DMS153 (cell line): Measurements from ENCODE around the gene OR6B1.

Experiments
- DNase-seq: peaks from one replicate; lab custom pipeline; 2025; lab: John Stamatoyannopoulos, UW

Gene OR6B1

DNA sequence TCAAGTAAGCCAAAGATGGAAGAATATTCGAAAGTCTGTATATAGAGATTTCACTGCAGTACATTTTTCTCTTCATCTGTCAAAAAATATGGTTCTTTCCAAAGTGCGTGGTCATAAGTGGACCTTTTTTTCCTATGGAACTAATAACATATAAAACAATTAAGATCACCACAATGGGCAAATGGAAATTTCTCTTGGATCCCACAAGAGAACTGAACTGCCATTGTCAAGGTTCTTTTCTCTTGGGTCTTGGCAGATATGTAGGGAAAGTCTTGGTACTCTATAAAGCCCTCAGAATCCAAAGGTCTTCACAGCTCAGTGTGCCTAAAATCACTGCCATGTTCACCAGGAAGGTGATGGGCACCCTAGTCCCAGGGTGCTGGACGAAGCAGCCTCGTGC is at the start of gene OR6B1:
OR6B1 (plus strand) TSS at position 301 of the 400 bp plus-strand sequence. CDS start 3,677 bp downstream, outside the sequence.
- DNase-seq: no peak

DNA sequence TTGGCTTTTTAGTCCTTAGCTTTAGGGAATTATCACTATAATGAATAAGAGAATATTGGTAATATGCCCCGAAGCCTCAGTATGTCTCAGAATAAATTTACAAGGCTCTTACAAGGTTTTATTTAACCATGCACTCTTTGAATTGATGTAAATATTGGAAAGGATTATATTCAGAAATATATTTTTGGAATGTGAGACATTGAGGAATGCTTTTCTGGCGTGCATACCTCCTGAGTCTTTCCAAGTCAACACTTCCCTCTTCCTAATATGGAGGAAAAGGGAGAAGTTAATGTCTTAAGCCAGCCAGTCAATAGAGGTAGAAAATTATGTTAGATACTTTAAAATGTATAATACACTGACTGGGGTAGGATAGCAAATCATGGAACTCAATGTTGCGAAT is 46.7 kb upstream of the OR6B1 start:
- no peak for DNase-seq

DNA sequence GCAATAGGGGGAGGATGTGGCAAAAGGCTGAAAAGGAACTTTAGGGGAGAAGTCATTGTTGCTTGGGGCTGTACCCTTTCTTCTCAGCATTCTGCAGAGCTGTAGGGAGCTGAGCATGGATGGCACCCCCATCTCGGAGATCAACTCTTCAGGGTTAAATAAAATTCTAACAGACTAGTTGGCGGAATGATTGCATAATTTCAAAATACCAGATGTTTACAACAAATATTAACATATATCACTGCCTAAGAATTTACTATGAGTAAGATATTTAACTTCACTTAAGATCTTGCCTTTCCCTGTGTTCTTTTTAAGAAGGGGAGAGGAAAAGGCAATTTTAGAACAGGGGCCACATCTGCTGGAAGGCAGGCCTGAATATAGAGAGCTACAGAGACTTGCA is 46.0 kb upstream of the OR6B1 start:
- no peak for DNase-seq

DNA sequence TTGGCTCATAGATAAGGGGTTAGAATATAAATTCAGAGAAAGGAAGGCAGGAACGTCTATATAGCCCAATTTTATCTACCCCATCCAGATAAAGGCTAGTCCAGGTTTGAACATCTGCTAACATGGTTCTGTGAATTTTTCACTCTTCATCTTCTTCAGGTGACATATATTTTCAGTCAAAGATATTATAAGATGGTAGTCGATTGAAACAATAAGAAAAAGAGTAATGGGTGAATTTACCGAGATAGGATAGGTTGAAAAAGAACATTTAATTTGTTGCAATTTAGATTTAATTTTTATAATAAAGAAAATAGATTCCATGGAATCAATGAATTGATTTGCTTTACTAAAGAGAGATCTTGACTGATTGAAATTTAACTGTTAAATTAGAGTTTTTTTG is 45.6 kb upstream of the OR6B1 start, which contains the start of gene OR2F1:
OR2F1 (plus strand) TSS at position 301 of the 400 bp plus-strand sequence. CDS start 5,127 bp downstream, outside the sequence.
- no peak for DNase-seq

DNA sequence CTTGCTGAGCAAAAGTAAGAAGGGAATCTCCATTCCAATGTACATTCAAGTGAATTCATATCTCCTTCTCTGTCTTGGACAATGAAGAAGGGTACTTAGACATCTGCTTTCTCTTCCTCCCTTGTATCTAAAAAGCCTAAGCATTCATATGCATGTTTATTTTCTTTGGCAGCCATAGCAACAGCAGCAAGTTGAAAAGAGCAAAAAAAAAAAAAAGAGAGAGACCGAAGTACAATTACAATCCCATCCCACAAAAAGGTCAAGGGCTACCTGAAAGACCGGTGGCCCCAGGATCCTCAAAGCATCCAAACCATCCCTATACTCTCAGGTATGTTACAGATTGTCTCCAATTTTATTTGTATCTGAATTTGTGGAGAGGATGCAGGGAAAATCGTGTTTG is 41.3 kb upstream of the OR6B1 start:
- DNase-seq: peak; percentile 26

DNA sequence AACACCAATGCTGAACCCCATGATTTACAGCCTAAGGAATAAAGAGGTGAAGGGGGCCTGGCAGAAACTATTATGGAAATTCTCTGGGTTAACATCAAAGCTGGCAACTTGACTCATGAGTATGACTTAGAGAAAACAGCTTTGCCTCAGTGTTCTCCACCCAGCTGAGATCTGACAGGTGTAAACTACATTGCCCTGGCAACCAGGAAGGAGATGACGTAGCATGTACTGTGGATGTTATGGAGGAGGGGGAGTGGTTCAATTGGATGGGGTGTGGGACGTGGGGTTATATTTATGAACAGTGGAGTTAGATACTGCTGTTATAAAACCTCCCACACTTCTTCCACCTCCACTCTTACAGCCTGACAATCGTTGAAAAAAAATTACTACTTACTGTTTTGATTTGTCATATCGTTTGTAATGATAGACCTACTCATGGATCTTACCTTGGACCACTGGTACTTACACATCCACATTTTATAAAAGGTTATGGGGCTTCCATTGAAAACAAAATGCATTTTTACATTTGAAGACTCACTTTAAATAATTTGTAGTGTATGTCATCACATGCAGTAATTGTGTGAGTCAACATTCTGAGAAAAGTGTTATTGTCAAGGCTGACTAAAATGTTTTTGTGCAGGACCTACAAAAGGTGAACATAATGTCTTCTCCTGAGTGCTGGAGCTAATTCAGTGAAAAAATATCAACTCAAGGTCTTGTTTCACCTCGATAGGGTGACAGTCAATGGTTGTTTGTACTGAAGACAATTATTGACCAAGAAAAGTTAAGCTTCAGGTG is 39.1 kb upstream of the OR6B1 start:
- no peak for DNase-seq

DNA sequence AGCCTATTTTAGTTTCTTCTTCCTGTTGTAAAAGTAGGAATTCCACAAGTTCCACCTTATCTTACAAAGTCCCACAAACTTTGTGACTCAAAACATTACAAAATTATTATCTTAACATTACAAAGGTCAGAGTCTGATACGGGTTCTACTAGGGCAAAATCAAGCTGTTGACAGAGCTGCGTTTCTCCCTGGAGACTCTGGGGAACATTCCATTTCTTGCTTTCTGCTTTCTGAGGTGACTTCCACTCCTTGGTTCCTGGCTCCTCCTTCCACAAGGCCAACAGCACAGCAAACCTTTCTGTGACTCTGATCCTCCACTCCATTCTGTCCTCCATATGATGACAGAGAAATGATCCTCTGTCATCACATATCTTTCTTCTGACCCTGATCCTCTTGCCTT is 34.8 kb upstream of the OR6B1 start:
- DNase-seq: no peak

DNA sequence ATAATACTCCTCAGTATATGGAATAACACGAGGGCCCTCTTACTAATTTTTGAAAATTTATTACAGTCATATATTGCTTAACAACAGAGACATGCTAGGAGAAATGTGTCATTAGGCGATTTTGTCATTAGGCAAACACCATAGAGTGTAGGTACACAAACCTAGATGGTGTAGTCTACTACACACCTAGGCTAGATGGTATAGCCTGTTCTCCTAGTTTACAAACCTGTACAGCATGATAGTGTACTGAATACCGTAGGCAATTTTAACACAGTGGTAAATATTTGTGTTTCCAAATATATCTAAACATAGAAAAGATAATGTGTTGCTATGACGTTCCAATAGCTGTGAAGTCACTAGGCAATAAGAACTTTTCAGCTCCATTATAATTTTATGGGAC is 32.7 kb upstream of the OR6B1 start:
- no peak for DNase-seq

DNA sequence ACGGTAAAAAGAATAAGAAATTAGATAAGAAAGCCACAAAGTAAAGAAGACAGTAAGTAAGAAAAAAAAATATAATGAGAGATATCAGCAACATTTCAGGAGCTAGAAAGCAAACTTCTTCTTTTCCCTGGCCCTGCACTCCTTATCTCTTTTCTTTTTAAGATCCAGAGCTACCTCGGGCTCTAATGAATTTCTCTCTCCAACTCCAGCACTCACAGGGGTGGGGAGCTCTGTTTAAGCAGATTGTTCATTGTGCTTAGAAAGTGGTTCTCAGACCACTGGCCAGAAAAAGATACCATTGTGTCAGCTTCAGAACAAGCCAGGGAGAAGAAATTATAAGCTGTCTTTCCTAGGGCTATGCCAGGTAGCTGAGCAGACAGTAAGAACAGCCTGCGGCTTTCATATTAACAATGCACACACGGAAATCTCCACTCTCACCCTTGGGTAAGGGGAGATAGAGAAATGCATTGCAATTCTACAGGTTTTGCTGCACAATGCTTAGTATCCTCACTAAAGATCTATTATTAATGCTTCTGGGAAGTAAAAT is 26.2 kb upstream of the OR6B1 start:
- DNase-seq: no peak

DNA sequence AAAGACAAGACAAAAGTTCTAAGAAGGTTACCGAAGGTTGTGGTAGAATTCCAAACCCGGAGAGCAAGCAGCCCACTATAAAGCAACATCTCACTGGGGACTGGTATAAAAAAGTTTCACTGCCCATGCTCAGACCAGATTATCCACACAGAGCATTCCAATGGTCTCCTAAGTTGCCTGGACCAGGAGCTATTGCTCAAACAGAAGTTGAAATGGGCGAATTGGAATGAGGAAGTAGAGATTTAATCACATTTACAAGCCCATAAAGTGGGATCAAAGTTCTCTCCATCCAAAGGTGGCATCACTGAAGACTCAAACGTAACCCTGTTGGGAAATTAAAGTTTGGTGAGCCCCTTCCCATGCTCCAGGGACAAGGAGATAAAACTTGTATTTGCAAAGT is 25.7 kb upstream of the OR6B1 start:
- DNase-seq: no peak

DNA sequence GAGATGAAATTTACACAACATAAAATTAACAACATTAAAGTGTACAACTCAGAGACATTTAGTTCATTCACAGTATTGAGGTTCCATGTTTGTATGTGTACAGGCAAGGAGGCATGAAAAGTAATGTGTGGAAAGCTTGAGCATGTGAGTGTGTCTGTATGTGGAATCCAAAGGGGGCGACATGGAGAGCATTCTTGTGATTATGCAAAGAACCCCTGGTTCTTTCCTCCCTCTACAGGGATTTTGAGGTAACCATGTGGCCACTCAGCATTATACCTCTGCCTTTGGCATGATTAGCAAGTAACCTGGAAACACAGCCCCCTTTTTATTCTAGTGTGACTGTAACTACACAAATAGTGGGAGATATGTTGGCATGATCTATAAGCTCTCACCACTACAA is 24.5 kb upstream of the OR6B1 start:
- DNase-seq: no peak

DNA sequence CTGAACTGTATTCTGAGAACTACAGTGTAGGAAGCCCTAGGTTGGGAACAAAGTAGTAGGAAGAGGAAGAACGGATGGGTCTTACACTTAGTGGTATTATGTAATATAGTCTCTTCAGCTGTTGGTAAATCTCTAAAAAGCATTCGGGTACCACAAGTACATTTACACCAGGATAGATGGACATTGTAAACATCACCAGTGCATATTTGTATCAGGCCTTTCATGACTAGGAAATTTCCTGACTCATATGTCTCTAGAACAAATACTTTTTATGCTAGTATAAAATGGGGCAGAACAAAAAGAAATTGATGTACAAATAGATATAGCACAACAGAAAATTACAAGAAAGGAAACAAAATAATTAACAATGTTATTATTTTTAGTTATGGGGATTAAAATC is 21.5 kb upstream of the OR6B1 start:
- no peak for DNase-seq

DNA sequence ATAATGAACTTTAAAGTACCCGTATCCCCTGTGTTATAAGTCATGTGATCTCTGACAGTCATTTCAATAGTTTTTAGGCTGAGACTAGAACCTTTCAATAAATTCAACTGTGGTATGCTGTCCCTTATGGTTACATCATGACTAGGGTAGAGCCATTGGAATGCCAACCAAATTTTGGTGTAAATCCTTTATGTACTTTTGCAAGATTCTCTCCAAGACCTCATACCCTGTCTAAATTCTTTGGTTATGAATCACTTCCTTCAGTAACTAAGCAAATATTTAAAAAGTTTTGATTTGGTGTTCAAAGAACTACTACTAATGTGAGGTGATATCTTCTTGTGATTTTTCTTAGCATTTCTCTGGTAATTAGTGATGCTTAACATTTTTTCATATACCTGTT is 20.8 kb upstream of the OR6B1 start:
- DNase-seq: no peak

DNA sequence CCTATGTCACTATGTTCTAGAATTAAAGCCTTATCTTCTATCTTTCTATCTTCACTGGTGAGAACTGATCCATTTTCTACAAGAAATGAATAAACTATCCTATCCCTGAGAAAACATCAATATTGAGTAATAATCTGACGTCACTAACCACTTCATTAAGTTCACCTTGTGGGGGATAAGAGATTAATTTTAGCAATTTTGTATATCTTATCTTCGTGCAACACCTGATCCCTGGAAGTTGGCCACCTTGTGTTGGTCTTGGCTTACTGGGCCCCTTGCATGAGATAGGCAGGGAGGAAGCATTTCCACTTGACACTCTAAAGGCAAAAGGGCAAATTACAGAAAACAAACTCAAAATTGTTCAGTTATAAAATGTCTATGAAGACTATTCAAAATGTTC is 20.1 kb upstream of the OR6B1 start:
- no peak for DNase-seq

DNA sequence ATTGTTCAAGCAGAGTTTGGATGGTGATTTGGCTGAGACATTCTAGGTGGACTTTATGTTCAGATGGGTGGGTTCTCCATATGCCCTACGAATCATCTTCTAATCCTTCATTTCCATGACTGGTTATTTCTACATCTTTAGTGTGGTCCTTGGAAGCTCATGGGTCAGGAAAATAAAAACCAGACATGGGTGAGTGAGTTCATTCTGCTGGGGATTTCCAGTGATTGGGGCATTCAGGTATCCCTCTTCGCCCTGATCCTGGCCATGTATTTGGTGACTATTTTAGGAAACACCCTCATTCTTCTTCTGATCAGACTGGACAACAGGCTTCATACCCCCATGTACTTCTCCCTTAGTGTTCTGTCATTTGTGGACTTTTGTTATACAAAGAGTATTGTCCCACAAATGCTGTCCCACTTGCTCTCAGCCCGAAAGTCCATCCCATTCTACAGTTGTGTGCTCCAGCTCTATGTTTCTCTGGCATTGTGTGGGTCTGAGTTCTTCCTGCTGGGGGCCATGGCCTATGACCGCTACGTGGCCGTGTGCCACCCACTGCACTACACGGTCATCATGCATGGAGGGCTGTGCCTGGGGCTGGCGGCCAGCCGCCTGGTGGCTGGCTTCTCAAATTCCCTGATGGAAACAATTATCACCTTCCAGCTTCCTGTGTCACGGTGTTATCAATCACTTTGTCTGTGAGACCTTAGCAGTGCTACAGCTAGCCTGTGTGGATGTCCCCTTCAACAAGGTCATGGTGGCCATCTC is 19.2 kb upstream of the OR6B1 start:
- no peak for DNase-seq

DNA sequence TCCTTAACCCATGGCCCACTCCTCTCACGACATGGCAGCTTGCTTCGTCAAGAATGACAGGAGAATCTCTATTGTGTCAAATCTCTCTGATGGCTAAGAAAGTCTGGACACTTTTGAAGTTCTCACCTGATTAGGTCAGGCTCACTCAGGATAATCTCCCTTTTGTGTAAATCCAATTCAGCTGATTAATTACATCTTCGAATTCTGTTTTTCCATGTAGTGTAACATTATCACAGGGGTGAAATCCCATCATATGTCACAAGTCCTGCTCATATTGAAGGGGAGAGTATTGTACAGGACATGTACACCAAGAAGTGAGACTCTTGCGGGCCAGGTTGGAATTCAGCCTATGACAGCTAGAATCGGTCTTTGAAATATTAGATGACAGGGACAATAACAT is 16.2 kb upstream of the OR6B1 start:
- no peak for DNase-seq

DNA sequence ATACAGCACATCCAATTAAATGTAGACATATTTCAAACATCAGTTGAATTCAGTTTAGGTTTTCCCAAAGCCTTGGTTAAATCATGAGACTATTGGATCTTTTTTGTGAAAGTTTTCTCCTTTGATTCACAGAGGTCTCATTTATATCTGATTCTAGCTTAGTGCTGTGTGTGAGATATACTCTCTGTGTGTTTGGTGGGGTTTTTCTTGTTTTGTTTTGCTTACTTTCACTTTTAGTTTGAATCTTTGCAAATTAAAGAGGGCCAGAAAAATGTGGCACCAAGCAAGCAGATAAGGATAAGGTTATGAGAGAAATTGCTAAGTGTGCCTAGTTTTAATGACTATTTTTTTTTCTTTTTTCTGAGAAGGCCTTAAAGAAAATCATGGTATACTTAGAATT is 12.6 kb upstream of the OR6B1 start:
- DNase-seq: no peak

DNA sequence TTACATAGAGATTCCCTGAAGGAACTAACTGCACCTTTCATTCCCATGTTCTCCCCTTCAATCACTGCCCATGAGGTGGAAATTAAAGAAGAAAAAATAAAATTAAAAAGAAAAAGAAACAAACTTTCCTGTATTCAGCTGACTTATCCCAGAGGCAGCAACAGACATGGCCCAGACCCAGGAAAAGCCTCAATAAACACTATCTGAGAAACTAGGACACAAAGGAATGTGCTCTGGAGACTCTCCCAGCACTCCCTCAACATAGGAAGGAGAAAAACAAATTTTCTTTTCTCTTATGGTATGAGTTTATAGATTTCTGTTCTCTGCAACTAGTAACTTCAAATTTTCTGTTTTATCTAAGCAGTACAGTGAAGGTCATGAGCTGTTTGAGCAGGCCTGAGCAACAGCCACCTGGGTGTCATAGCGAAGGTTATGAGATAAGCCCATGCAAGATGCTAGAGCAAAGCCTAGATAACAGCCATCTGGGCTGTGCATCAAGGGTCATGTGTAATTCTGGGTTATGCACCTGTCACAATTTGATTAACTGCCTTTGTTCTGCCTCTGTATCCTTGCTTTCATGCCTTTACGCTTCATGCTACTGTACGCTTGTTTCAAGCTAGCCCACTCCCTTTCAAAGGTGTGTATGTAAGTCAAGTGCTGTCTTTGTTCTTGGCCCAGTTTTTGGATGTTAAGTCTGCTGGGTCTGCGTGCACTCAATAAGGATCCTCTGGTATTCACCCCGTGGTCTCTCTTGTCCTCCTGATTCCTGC is 11.0 kb upstream of the OR6B1 start:
- no peak for DNase-seq

DNA sequence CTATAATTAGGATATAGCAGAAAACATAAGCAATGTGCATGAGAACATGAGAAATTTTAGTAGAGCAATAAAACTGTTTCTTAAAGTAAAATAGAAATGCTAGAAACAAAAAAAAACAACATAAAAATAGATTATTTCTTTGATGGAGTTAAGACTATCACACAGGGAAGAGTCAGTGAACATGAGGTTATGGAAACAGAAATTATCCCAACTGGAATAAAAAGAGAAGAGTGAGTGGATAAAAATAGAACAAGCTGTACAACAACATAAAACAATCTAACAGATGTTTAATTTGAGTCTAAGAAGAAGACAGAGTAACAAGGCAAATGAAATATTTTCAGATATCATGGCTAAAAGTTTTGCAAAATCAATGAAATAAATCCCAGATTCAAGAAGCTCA is 7.5 kb upstream of the OR6B1 start:
- no peak for DNase-seq

DNA sequence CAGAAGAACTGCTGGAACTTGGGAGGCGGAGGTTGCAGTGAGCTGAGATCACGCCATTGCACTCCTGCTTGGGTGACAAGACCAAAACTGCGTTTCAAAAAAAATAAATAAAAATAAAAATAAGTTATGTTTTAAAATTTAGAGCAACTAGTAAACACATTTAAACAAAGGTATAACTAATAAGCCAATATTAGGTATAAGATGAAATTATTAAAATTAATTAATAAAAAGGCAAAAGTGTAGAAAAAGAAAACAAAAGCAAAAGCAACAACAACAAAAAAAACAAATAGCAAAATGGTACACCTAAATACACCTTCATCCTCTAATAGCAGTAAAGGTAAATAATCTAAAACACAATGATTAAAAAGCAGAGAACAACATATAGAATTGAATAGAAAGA is 6.2 kb upstream of the OR6B1 start:
- no peak for DNase-seq

DNA sequence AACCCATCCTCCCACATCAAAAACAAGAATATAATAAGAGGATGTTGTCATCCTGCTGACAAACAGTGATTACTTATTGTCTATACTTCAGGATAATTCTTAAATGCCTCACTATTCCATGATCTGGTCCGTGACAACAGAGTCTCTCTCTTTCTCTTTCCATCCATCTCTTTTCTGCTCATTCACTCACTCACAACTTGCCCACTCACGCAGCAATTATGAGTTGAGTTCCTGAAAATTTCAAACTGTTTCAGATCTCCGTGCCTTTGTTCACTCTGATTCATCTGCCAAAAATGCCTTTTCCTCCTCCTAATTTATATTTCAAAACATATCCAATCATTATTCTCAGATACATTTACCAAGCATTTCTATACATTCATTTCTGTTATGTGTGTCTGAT is 1.4 kb downstream of the OR6B1 start:
- DNase-seq: no peak

DNA sequence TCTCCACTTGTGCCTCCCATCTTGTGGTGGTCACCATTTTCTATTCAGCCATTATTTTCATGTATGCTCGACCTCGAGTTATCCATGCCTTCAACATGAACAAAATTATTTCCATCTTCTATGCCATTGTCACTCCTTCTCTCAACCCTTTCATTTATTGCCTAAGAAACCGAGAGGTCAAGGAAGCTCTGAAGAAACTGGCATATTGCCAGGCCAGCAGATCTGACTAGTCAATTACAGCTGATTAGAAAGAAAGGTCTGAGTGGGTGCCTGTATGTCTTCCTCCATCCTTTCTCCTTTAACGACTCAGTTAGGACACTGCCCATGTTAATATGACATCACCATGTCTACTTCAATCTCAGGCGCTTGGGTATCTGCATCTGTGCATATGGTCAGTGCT is 4.6 kb downstream of the OR6B1 start:
- DNase-seq: no peak
